ENCODE results near the gene SAMMSON. TPM values are rescaled to one million over a fixed set of nuclear protein-coding genes. Genes with fewer than 3 reads are reported as not detected.

The SAMMSON gene
- total RNA-seq, 4 donors from 2014 or later: 0.89 TPM; not detected in 3

GRCh38 chr3:70006089-70006488 is 6.6 kb downstream of the SAMMSON start:
- no peaks in the 10 kb centered on the region for H3K4me1 ChIP-seq
- H3K27ac ChIP-seq: no peak overlapping the region
- 72% methylated on average over 4 of the region's 4 CpGs for WGBS
- no peaks in the 10 kb centered on the region for H3K36me3 ChIP-seq
- no peaks in the 10 kb centered on the region for H3K27me3 ChIP-seq
- no peak for DNase-seq (ENCODE audit: low spot score in 2 of 2)
- TF ChIP-seq CTCF (IDR thresholded peaks at IDR 0.05): no peak
- TF ChIP-seq POLR2A (IDR thresholded peaks at IDR 0.05): no peak
- TF ChIP-seq POLR2AphosphoS5 (IDR thresholded peaks at IDR 0.05): no peak
- no peak for TF ChIP-seq EP300 (IDR thresholded peaks at IDR 0.05)
- no peaks in the 10 kb centered on the region for H3K9me3 ChIP-seq
- no peak overlapping the region for H3K4me3 ChIP-seq

GRCh38 chr3:70010346-70010745 is 10.8 kb downstream of the SAMMSON start:
- Histone ChIP-seq H3K4me1 (no peaks in the 10 kb centered on the region), H3K27ac (no peak overlapping the region), H3K9me3 (no peaks in the 10 kb centered on the region), H3K36me3 (no peaks in the 10 kb centered on the region), H3K27me3 (no peaks in the 10 kb centered on the region), H3K4me3 (no peak overlapping the region)
- DNase-seq (ENCODE audit: low spot score in 2 of 2): no peak
- TF ChIP-seq CTCF (IDR thresholded peaks at IDR 0.05) (no peak), EP300 (IDR thresholded peaks at IDR 0.05) (no peak), POLR2A (IDR thresholded peaks at IDR 0.05) (no peak), POLR2AphosphoS5 (IDR thresholded peaks at IDR 0.05) (no peak)
- 85% methylated on average over 2 of the region's 2 CpGs for WGBS

- H3K27ac ChIP-seq: no peak overlapping the region
- no peaks in the 10 kb centered on the region for H3K4me1 ChIP-seq
- H3K36me3 ChIP-seq: no peaks in the 10 kb centered on the region
- TF ChIP-seq CTCF (IDR thresholded peaks at IDR 0.05): no peak
- no peak for TF ChIP-seq EP300 (IDR thresholded peaks at IDR 0.05)
- TF ChIP-seq POLR2AphosphoS5 (IDR thresholded peaks at IDR 0.05): no peak
- TF ChIP-seq POLR2A (IDR thresholded peaks at IDR 0.05): no peak
- WGBS: 59% methylated on average over 1 of the region's 1 CpG
- H3K27me3 ChIP-seq: no peaks in the 10 kb centered on the region
- no peak overlapping the region for H3K4me3 ChIP-seq
- H3K9me3 ChIP-seq: no peaks in the 10 kb centered on the region
- DNase-seq (ENCODE audit: low spot score in 2 of 2): no peak
Measured at GRCh38 chr3:70011582-70011981, 12.0 kb downstream of the SAMMSON start.

GRCh38 chr3:70020906-70021660 is 21.6 kb downstream of the SAMMSON start:
- H3K4me3 ChIP-seq: no peak overlapping the region
- H3K4me1 ChIP-seq: peaks cover 13% of the 10 kb centered on the region
- WGBS: 46% methylated on average over 3 of the region's 3 CpGs
- H3K27me3 ChIP-seq: no peaks in the 10 kb centered on the region
- no peak overlapping the region for H3K27ac ChIP-seq
- no peaks in the 10 kb centered on the region for H3K9me3 ChIP-seq
- H3K36me3 ChIP-seq: no peaks in the 10 kb centered on the region
- no peak for TF ChIP-seq POLR2AphosphoS5 (IDR thresholded peaks at IDR 0.05)
- no peak for TF ChIP-seq EP300 (IDR thresholded peaks at IDR 0.05)
- TF ChIP-seq POLR2A (IDR thresholded peaks at IDR 0.05): no peak
- no peak for TF ChIP-seq CTCF (IDR thresholded peaks at IDR 0.05)
- no peak for DNase-seq (ENCODE audit: low spot score in 2 of 2)

DNA sequence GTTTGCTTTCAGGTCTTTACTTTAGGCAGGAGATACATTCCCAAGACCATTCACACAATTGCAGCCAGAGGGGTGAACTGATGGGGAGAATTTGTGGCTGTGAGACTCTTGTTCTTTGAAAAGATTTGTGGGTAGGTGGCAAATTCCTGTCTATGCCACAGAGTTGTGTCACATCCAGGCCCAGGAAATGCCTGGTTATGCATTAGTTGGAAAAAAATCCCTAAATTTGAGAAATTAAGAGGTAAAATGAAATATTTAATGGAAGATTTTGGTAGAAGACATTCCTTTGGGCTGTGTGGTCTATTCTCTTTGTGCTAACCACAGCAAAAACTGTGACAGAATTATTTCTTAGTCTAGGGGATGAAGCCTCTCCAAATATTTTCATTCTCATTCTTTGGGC is 28.8 kb downstream of the SAMMSON start:
- Histone ChIP-seq H3K4me3 (no peak overlapping the region), H3K27ac (no peak overlapping the region), H3K36me3 (no peaks in the 10 kb centered on the region), H3K4me1 (no peaks in the 10 kb centered on the region), H3K9me3 (no peaks in the 10 kb centered on the region), H3K27me3 (no peaks in the 10 kb centered on the region)
- DNase-seq (ENCODE audit: low spot score in 2 of 2): no peak
- no peak for TF ChIP-seq POLR2A (IDR thresholded peaks at IDR 0.05)

- Histone ChIP-seq H3K36me3 (no peaks in the 10 kb centered on the region), H3K4me3 (no peak overlapping the region), H3K9me3 (no peaks in the 10 kb centered on the region), H3K27me3 (no peaks in the 10 kb centered on the region), H3K4me1 (no peaks in the 10 kb centered on the region), H3K27ac (no peak overlapping the region)
- no peak for TF ChIP-seq CTCF (IDR thresholded peaks at IDR 0.05)
- no peak for TF ChIP-seq POLR2AphosphoS5 (IDR thresholded peaks at IDR 0.05)
- TF ChIP-seq POLR2A (IDR thresholded peaks at IDR 0.05): no peak
- TF ChIP-seq EP300 (IDR thresholded peaks at IDR 0.05): no peak
- no peak for DNase-seq (ENCODE audit: low spot score in 2 of 2)
- WGBS: 71% methylated on average over 1 of the region's 1 CpG
Measured at GRCh38 chr3:70038693-70039092, 39.2 kb downstream of the SAMMSON start.
